Activated naive CD8-positive, alpha-beta T cell treated with anti-CD3 and anti-CD28 coated beads, Interleukin-2, amount 50 U/mL, for 24 hours (primary cell): Measurements from ENCODE around the gene PSMA1.

ENCODE experiments used
- ATAC-seq: fragments of 150-1000 bp; cut with Tn5 transposase; one replicate; pipeline ENCODE4 v1.10.0; 2021
- DNase-seq: peaks from one replicate; pipeline ENCODE4 v3.0.0; 2021
- H3K27ac Mint-ChIP-seq: one replicate; pipeline ENCODE4 v1.8.0; 2021; ENCODE audit warnings: mild to moderate bottlenecking, mixed read lengths
- H3K27me3 Mint-ChIP-seq: one replicate; pipeline ENCODE4 v1.8.0; 2021; ENCODE audit warnings: mixed read lengths
- H3K36me3 Mint-ChIP-seq: one replicate; pipeline ENCODE4 v1.8.0; 2021; ENCODE audit warnings: low read depth, mixed read lengths
- H3K4me1 Mint-ChIP-seq: one replicate; pipeline ENCODE4 v1.8.0; 2021; ENCODE audit warnings: mixed read lengths
- H3K4me3 Mint-ChIP-seq: one replicate; pipeline ENCODE4 v1.8.0; 2021; ENCODE audit warnings: mild to moderate bottlenecking, moderate library complexity, mixed read lengths
- H3K9me3 Mint-ChIP-seq: one replicate; pipeline ENCODE4 v1.8.0; 2021; ENCODE audit warnings: mixed read lengths

PSMA1 gene

DNA sequence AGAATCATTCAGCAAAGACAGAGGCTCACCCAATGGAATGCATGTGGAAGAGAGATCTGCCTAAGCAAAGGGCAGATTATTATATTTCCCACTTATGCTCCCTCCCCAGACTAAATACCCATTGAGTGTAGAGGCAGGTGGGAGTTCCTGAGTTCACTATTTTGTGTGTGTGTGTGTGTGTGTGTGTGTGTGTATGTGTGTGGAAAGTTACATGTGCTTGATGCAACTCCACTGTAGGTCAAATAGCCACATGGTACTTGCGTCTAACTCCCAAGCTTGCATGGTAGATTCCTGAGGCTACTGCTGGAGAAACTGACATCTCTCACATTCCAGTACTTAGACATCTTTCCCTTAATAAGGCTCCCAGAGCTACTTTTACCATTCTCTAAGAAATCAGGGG lies 17.2 kb downstream of the PSMA1 start:
- no peak for ATAC-seq
- Mint-ChIP-seq H3K27ac (no peak overlapping the region), H3K4me3 (no peak overlapping the region), H3K27me3 (no peaks in the 10 kb centered on the region), H3K4me1 (peaks cover 17% of the 10 kb centered on the region), H3K9me3 (no peaks in the 10 kb centered on the region), H3K36me3 (peaks cover 39% of the 10 kb centered on the region)
- DNase-seq, result no peak

DNA sequence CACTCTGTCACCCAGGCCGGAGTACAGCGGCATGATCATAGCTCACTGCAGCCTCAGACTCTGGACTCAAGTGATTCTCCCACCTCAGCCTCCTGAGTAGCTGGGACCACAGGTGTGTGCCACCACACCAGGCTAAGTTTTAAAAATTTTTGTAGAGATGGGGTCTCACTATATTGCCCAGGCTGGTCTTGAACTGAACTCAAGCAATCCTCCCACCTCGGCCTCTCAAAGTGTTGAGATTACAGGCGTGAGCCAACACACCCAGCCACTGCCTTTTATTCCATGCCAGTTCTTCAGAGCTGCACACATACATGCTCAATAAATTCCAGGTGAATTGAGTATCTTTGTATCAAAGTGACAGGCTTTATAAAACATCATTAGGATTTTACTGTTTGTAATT lies 18.1 kb downstream of the PSMA1 start:
- DNase-seq (no peak), ATAC-seq (no peak)
- Mint-ChIP-seq H3K36me3 (peaks cover 41% of the 10 kb centered on the region), H3K27ac (peak overlapping the region; percentile 24), H3K4me3 (no peak overlapping the region), H3K4me1 (peaks cover 26% of the 10 kb centered on the region), H3K9me3 (no peaks in the 10 kb centered on the region), H3K27me3 (no peaks in the 10 kb centered on the region)

- Mint-ChIP-seq H3K27ac (peak overlapping the region; percentile 94), H3K9me3 (no peaks in the 10 kb centered on the region), H3K27me3 (no peaks in the 10 kb centered on the region), H3K4me3 (peak overlapping the region; percentile 88), H3K4me1 (peaks cover 34% of the 10 kb centered on the region), H3K36me3 (peaks cover 39% of the 10 kb centered on the region)
- ATAC-seq (no peak), DNase-seq (peak; percentile 52)
Observed at GRCh38 chr11:14500181-14500651, 20.0 kb downstream of the PSMA1 start.

- H3K4me3 Mint-ChIP-seq, result peak within 1 kb of the TSS; percentile 88
- no peaks in the 10 kb centered on the region for H3K27me3 Mint-ChIP-seq
- H3K9me3 Mint-ChIP-seq, result no peaks in the 10 kb centered on the region
- H3K36me3 Mint-ChIP-seq, result peaks cover 39% of the 10 kb centered on the region
- H3K27ac Mint-ChIP-seq, result peak within 1 kb of the TSS; percentile 94
- H3K4me1 Mint-ChIP-seq, result peaks cover 38% of the 10 kb centered on the region
- ATAC-seq (peak; percentile 98), DNase-seq (peak; percentile 93)
Observed at GRCh38 chr11:14499560-14500180, 20.5 kb downstream of the PSMA1 start, which contains the start of gene COPB1. Gene COPB1 (minus strand): TSS chr11:14499811. CDS start chr11:14498928, 883 bp downstream.

- Mint-ChIP-seq H3K36me3 (peaks cover 39% of the 10 kb centered on the region), H3K4me1 (peaks cover 38% of the 10 kb centered on the region), H3K4me3 (peak overlapping the region; percentile 88), H3K9me3 (no peaks in the 10 kb centered on the region), H3K27me3 (no peaks in the 10 kb centered on the region), H3K27ac (peak overlapping the region; percentile 75)
- DNase-seq, result peak; percentile 41
- peak; percentile 21 for ATAC-seq
Observed at GRCh38 chr11:14499178-14499559, 21.0 kb downstream of the PSMA1 start.

DNA sequence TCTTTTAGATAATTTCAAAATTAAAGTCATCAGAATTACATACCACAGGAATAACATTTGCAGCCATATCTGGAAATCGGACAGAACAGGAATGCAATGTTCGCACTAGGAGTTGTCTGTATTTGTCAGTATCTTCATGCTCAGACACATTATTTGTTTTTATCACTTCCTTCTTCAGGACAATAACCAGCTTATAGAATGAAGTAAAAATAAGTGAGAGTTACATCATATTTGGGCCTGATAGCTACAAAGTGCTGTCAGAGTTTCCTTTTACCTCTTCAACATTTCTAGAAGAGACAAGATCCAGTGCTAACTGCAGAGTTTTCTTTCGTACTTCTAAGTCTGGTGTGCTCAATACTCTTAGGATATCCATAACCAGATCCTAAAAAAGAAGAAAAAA lies 39.5 kb downstream of the PSMA1 start:
- Mint-ChIP-seq H3K4me3 (peak overlapping the region; percentile 14), H3K27me3 (no peaks in the 10 kb centered on the region), H3K4me1 (peaks cover 10% of the 10 kb centered on the region), H3K9me3 (no peaks in the 10 kb centered on the region), H3K36me3 (peaks cover 53% of the 10 kb centered on the region), H3K27ac (peak overlapping the region; percentile 60)
- ATAC-seq (no peak), DNase-seq (no peak)

DNA sequence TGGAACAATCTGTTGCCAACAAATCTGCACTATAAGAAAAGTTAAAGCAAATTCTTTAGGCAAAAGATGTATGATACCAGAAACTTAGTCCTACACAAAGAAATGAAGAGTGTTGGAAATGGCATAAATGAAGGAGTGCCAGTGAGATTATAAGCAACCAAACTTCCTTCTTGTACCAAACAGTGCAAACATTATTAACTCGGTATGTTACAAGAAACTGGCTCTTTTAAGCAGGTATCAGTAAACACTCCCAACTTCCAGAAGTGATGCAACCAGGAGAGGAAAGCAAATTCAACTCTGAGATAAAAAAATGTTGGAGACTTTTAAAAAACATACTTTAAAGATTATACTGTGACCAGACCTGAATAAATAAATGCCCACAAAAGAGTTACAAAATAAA lies 49.1 kb downstream of the PSMA1 start:
- DNase-seq (no peak), ATAC-seq (no peak)
- H3K27me3 Mint-ChIP-seq, result no peaks in the 10 kb centered on the region
- no peak overlapping the region for H3K4me3 Mint-ChIP-seq
- H3K4me1 Mint-ChIP-seq, result peaks cover 21% of the 10 kb centered on the region
- peak overlapping the region; percentile 11 for H3K27ac Mint-ChIP-seq
- peaks cover 66% of the 10 kb centered on the region for H3K36me3 Mint-ChIP-seq
- H3K9me3 Mint-ChIP-seq, result no peaks in the 10 kb centered on the region

DNA sequence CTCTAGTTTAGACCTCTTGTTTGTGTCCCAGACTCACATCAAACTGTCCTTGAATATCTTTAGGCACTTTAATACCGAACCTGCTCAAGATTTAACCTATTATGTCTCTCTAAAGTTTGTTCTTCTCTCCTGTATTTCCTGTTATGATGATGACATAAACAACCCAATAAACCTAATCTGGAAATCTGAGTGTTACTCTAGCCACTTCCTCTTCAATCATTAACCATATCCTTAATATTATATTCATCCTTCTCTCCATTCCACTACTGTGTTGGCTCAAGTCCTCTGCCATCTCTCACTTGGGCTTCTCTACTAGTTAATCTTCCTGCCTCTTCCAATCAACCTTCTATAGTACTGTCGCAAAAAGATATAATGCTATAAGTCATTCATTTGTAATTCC lies 56.6 kb downstream of the PSMA1 start:
- no peak overlapping the region for H3K27ac Mint-ChIP-seq
- no peaks in the 10 kb centered on the region for H3K27me3 Mint-ChIP-seq
- no peak for DNase-seq
- H3K9me3 Mint-ChIP-seq, result no peaks in the 10 kb centered on the region
- H3K4me1 Mint-ChIP-seq, result peaks cover 4% of the 10 kb centered on the region
- ATAC-seq, result no peak
- H3K36me3 Mint-ChIP-seq, result peaks cover 40% of the 10 kb centered on the region
- H3K4me3 Mint-ChIP-seq, result no peak overlapping the region

- DNase-seq (no peak), ATAC-seq (no peak)
- no peaks in the 10 kb centered on the region for H3K4me1 Mint-ChIP-seq
- H3K27me3 Mint-ChIP-seq, result no peaks in the 10 kb centered on the region
- H3K36me3 Mint-ChIP-seq, result peaks cover 34% of the 10 kb centered on the region
- H3K4me3 Mint-ChIP-seq, result no peak overlapping the region
- peak overlapping the region; percentile 38 for H3K27ac Mint-ChIP-seq
- no peaks in the 10 kb centered on the region for H3K9me3 Mint-ChIP-seq
Observed at GRCh38 chr11:14460147-14460546, 60.0 kb downstream of the PSMA1 start.

DNA sequence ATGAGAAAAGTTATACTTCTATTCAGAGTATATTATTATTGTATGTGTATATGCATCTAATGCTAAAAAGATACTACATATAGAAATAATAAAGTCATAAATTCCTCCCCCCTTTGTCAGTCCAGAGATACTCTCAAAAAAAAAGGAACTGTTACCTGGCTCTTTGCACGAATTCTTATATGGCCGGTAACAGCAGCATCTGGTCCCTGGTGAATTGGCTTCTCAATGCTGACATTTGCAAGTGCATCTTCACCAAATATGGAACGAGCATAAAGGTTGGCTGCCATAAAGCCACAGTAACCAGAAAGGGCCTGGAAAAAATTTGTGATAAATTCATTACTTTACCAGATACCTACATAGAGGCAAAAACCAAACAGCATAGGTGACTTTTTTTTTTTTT lies 61.8 kb downstream of the PSMA1 start:
- H3K27me3 Mint-ChIP-seq, result no peaks in the 10 kb centered on the region

DNA sequence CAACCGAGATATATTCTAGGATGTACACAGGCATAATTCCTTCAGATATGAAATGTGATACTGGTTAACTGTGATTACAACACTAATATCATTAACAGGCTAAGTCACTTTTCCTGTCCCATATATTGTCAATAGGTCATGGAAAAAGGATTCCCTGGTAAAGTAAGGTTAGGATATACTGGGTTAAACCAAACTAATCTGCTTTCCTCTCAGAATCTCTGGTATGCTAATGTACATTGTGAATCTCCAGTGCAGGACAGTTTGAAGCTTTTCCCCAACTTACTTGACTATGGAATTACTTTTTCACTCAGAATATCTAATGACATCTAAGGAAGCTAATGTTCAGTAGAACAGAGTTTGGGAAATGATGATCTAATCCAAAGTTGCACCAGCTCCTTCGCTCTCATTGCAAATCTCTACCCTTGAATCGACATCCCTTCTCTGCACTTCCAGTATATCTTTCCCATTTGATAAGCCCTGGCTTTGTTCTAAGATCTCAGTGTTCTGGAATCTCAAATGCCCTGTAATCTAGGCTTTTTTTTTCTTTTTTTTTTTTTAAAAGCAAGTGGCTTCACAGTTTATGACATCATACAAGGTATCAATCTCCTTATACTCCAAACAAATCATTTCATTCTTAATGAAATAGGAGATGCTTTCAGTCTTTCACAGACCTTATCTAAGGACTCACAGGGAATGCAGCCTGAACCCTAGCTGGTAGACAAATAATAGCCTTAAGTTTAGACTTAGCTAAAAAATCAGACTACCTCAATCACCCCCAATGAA lies 64.3 kb downstream of the PSMA1 start:
- no peaks in the 10 kb centered on the region for H3K27me3 Mint-ChIP-seq
- no peak overlapping the region for H3K27ac Mint-ChIP-seq
- no peaks in the 10 kb centered on the region for H3K9me3 Mint-ChIP-seq
- DNase-seq (no peak), ATAC-seq (no peak)
- peaks cover 28% of the 10 kb centered on the region for H3K36me3 Mint-ChIP-seq
- no peak overlapping the region for H3K4me3 Mint-ChIP-seq
- peaks cover 2% of the 10 kb centered on the region for H3K4me1 Mint-ChIP-seq

More for the DNA sequence above, 61.8 kb downstream of the PSMA1 start:
- Mint-ChIP-seq H3K27ac (no peak overlapping the region), H3K4me3 (no peak overlapping the region), H3K4me1 (no peaks in the 10 kb centered on the region), H3K9me3 (no peaks in the 10 kb centered on the region), H3K36me3 (peaks cover 36% of the 10 kb centered on the region)
- ATAC-seq, result peak; percentile 24
- DNase-seq, result no peak
